Kidney (tissue), 14 donors: ENCODE results near the gene SLC23A3. TPM values are rescaled to one million over a fixed set of nuclear protein-coding genes. Genes with fewer than 3 reads are reported as not detected.

Source experiments
- DNase-seq, 5 donors: peaks; one replicate each; pipeline ENCODE4 v3.0.0-alpha.2; 2013 to 2020
- FAIRE-seq: peaks from 2 replicates; lab custom pipeline; 2012; peaks lifted over from hg19 to GRCh38; lab: Jason Lieb, UNC
- H3K27ac ChIP-seq, 2 donors: one replicate each; pipeline ENCODE4 v1.7.0; 2013; ENCODE audit warnings: low read depth in 2 of 2, low read length in 2 of 2, inconsistent platforms in 1 of 2
- H3K27me3 ChIP-seq: one replicate; pipeline ENCODE4 v1.7.1; 2013; ENCODE audit warnings: low read length, inconsistent platforms; ENCODE audit not compliant: control insufficient read depth, insufficient read depth
- H3K36me3 ChIP-seq, 3 donors: one replicate each; pipeline versions ENCODE4 v1.7.0 to v1.7.1; 2013; ENCODE audit warnings: low read length in 3 of 3, control low read depth in 1 of 3, inconsistent platforms in 1 of 3; ENCODE audit not compliant: insufficient read depth in 3 of 3, control insufficient read depth in 2 of 3
- H3K4me1 ChIP-seq, 3 donors: one replicate each; pipeline versions ENCODE4 v1.7.0 to v1.7.1; 2013; ENCODE audit warnings: low read length in 3 of 3, inconsistent platforms in 1 of 3, low read depth in 1 of 3; ENCODE audit not compliant: control insufficient read depth in 2 of 3, insufficient read depth in 2 of 3
- H3K4me3 ChIP-seq, 3 donors: one replicate each; pipeline versions ENCODE4 v1.7.0 to v1.8.1; 2013; ENCODE audit warnings: low read length in 3 of 3, control low read depth in 1 of 3, inconsistent platforms in 1 of 3
- H3K9ac ChIP-seq, 3 donors: one replicate each; pipeline versions ENCODE4 v1.7.0 to v1.7.1; 2013; ENCODE audit warnings: low read length in 3 of 3, control low read depth in 1 of 3, inconsistent platforms in 1 of 3
- H3K9me3 ChIP-seq, 3 donors: one replicate each; pipeline versions ENCODE4 v1.7.0 to v1.7.1; 2013; ENCODE audit warnings: low read length in 3 of 3, control low read depth in 1 of 3, inconsistent platforms in 1 of 3; ENCODE audit not compliant: control insufficient read depth in 2 of 3, insufficient read depth in 1 of 3
- CTCF ChIP-seq: IDR thresholded peaks from 3 replicates; pipeline ENCODE4 v1.5.1; 2012; ENCODE audit warnings: mild to moderate bottlenecking, moderate library complexity, borderline replicate concordance; ENCODE audit not compliant: insufficient read depth; ENCODE audit errors: extremely low read depth
- intact Hi-C: fragments of 100-400 bp; cut with DNase I; formaldehyde crosslinking; loops from one replicate; pipeline ENCODE4 v1.11.1; 2022
- polyA plus RNA-seq: library from polyadenylated mRNA; stranded (reverse); fragments of 350-450 nt; fragmentation: Illumina TruSeq; extraction: RNeasy Lipid Tissue Mini Kit (QIAGEN cat#74804); gene quantifications from one replicate; pipeline ENCODE4 v1.2.3, GENCODE V29; 2014; ENCODE audit warnings: low read depth, low replicate concordance; ENCODE audit not compliant: insufficient read depth
- total RNA-seq: library from RNA; stranded (reverse); fragmentation: NEBNext Ultra II Directional; extraction: Animal tissue kit (Norgen Biotek cat#: 25700); gene quantifications from one replicate; pipeline ENCODE4 v1.2.1, GENCODE V29; 2021
- donor health status: control.
- donor health status: control.
- donor health status: control.
- donor health status: control.
- donor health status: control.
- donor health status: DM: yes; HTN: yes; CAD: no.
- donor health status: Normal renal cell carcinoma (clear cell type).

SLC23A3 gene
- total and polyA plus RNA-seq, 2 donors from 2014 or later, result 2.8 to 10.9 TPM

DNA sequence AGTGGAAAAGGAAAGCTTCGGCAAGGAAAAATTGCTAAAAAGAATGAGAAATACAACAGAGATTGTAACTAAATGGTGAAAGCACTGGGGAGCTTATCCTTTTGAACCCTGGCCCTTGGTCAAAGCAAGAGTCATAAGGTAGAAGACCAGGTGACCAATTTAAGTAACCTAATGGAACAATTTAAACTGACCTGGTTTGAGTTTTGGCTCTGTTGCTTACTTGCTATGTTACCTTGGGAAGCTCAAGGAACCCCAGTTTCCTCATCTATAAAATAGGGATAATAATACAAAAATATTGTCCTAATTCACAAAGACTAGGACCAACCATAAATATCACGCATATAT lies 57.8 kb downstream of the SLC23A3 start:
- Histone ChIP-seq H3K9me3 (no peaks in the 10 kb centered on the region), H3K9ac (no peak overlapping the region), H3K27ac (peak overlapping the region in 1 of 2 donors; percentile 11), H3K36me3 (no peaks in the 10 kb centered on the region), H3K4me1 (peaks cover 0 to 12% (median 8%) of the 10 kb centered on the region in 3 donors), H3K4me3 (no peak overlapping the region), H3K27me3 (no peaks in the 10 kb centered on the region)
- intact Hi-C loops, result no loop called here
- no peak for TF ChIP-seq CTCF
- no peak for DNase-seq
- no peak for FAIRE-seq

Other genes with a start within 250 kb of the SLC23A3 start
- not detected for gene CDK5R2, start 210.4 kb downstream of the SLC23A3 start, total RNA-seq
- gene CDK5R2, start 210.4 kb downstream of the SLC23A3 start, polyA plus RNA-seq, result not detected
- gene FEV, start 184.8 kb downstream of the SLC23A3 start, total RNA-seq, result not detected
- gene FEV, start 184.8 kb downstream of the SLC23A3 start, polyA plus RNA-seq, result not detected
- not detected for gene CRYBA2, start 176.6 kb downstream of the SLC23A3 start, total RNA-seq
- not detected for gene CRYBA2, start 176.6 kb downstream of the SLC23A3 start, polyA plus RNA-seq
- 2.0 TPM for gene CFAP65, start 128.5 kb downstream of the SLC23A3 start, total RNA-seq
- 0.73 TPM for gene CFAP65, start 128.5 kb downstream of the SLC23A3 start, polyA plus RNA-seq
- 0.88 TPM for gene IHH, start 109.1 kb downstream of the SLC23A3 start, total RNA-seq
- 3.1 TPM for gene IHH, start 109.1 kb downstream of the SLC23A3 start, polyA plus RNA-seq
- 17.5 TPM for gene NHEJ1, start 9.2 kb downstream of the SLC23A3 start, total RNA-seq
- gene NHEJ1, start 9.2 kb downstream of the SLC23A3 start, polyA plus RNA-seq, result 17.7 TPM
- 97.5 TPM for gene CNPPD1, start 6.9 kb upstream of the SLC23A3 start, total RNA-seq
- gene CNPPD1, start 6.9 kb upstream of the SLC23A3 start, polyA plus RNA-seq, result 131 TPM
- 106 TPM for gene RETREG2, start 8.2 kb upstream of the SLC23A3 start, total RNA-seq
- 112 TPM for gene RETREG2, start 8.2 kb upstream of the SLC23A3 start, polyA plus RNA-seq
- gene ZFAND2B, start 36.8 kb upstream of the SLC23A3 start, total RNA-seq, result 44.8 TPM
- 72.6 TPM for gene ZFAND2B, start 36.8 kb upstream of the SLC23A3 start, polyA plus RNA-seq
- 17.8 TPM for gene ABCB6, start 48.9 kb upstream of the SLC23A3 start, total RNA-seq
- gene ABCB6, start 48.9 kb upstream of the SLC23A3 start, polyA plus RNA-seq, result 53.6 TPM
- gene ATG9A, start 59.6 kb upstream of the SLC23A3 start, total RNA-seq, result 41.5 TPM
- 24.0 TPM for gene ATG9A, start 59.6 kb upstream of the SLC23A3 start, polyA plus RNA-seq
- 48.9 TPM for gene ANKZF1, start 59.8 kb upstream of the SLC23A3 start, total RNA-seq
- 26.6 TPM for gene ANKZF1, start 59.8 kb upstream of the SLC23A3 start, polyA plus RNA-seq
- 20.6 TPM for gene GLB1L, start 75.4 kb upstream of the SLC23A3 start, total RNA-seq
- gene GLB1L, start 75.4 kb upstream of the SLC23A3 start, polyA plus RNA-seq, result 19.7 TPM
- 29.9 TPM for gene STK16, start 75.5 kb upstream of the SLC23A3 start, total RNA-seq
- 53.8 TPM for gene STK16, start 75.5 kb upstream of the SLC23A3 start, polyA plus RNA-seq
- 0.98 TPM for gene TUBA4B, start 83.2 kb upstream of the SLC23A3 start, total RNA-seq
- 15.4 TPM for gene TUBA4B, start 83.2 kb upstream of the SLC23A3 start, polyA plus RNA-seq
- 49.4 TPM for gene TUBA4A, start 83.9 kb upstream of the SLC23A3 start, total RNA-seq
- 156 TPM for gene TUBA4A, start 83.9 kb upstream of the SLC23A3 start, polyA plus RNA-seq
- 94.3 TPM for gene DNAJB2, start 109.3 kb upstream of the SLC23A3 start, total RNA-seq
- gene DNAJB2, start 109.3 kb upstream of the SLC23A3 start, polyA plus RNA-seq, result 128 TPM
- not detected for gene PTPRN, start 139.4 kb upstream of the SLC23A3 start, total RNA-seq
- gene PTPRN, start 139.4 kb upstream of the SLC23A3 start, polyA plus RNA-seq, result not detected
- gene RESP18, start 162.7 kb upstream of the SLC23A3 start, total RNA-seq, result not detected
- gene RESP18, start 162.7 kb upstream of the SLC23A3 start, polyA plus RNA-seq, result not detected
- gene DNPEP, start 217.9 kb upstream of the SLC23A3 start, total RNA-seq, result 53.3 TPM
- gene DNPEP, start 217.9 kb upstream of the SLC23A3 start, polyA plus RNA-seq, result 71.0 TPM
- 74.2 TPM for gene DES, start 248.3 kb upstream of the SLC23A3 start, total RNA-seq
- 30.0 TPM for gene DES, start 248.3 kb upstream of the SLC23A3 start, polyA plus RNA-seq